B cell (primary cell): Measurements from ENCODE around the gene PPP1R12B. TPM values are rescaled to one million over a fixed set of nuclear protein-coding genes. Genes with fewer than 3 reads are reported as not detected.

ENCODE experiments used
- ATAC-seq: fragments of 200-7000 bp; cut with Tn5 transposase; one replicate; pipeline ENCODE4 v1.10.0; 2021; ENCODE audit warnings: low read depth, mild to moderate bottlenecking, moderate number of reproducible peaks, moderate library complexity
- CTCF ChIA-PET: fragments of 350-600 bp; sonication (Branson Sonifier 250); formaldehyde crosslinking; loops from one replicate; lab custom pipeline; 2021; ENCODE audit warnings: antibody characterized with exemption, inconsistent platforms; lab: Charles Lee
- POLR2A ChIA-PET: fragments of 350-600 bp; sonication (Branson Sonifier 250); formaldehyde crosslinking; loops from one replicate; lab custom pipeline; 2021; ENCODE audit warnings: antibody characterized with exemption; lab: Charles Lee
- DNase-seq: peaks from one replicate; pipeline ENCODE4 v3.0.0; 2013
- H2AFZ ChIP-seq: 2 replicates; pipeline ENCODE4 v1.6.1; 2012; ENCODE audit warnings: mild to moderate bottlenecking, low read depth, low read length; ENCODE audit not compliant: insufficient read depth, poor library complexity, severe bottlenecking
- H3K27ac ChIP-seq, 2 donors: 1 replicate in 1 of 2; 2 replicates in 1 of 2; pipeline ENCODE4 v1.5.1; 2012 to 2013; ENCODE audit warnings: low read length in 2 of 2, mild to moderate bottlenecking in 2 of 2, moderate library complexity in 1 of 2
- H3K27me3 ChIP-seq, 4 experiments: fragments of 200-600 bp in 1 of 4; sonication (generic) in 1 of 4; replicated peaks in 1 of 4; 1 replicate in 2 of 4; 2 replicates in 2 of 4; pipeline versions ENCODE4 v1.6.1 to v1.7.0; 2013 to 2016; ENCODE audit warnings: low read length in 3 of 4, mild to moderate bottlenecking in 2 of 4, mixed read lengths in 1 of 4, moderate library complexity in 1 of 4; ENCODE audit not compliant: insufficient read depth in 4 of 4, control insufficient read depth in 3 of 4; ENCODE audit errors: control extremely low read depth in 1 of 4
- H3K36me3 ChIP-seq, 2 experiments: replicated peaks in 1 of 2; 1 replicate in 1 of 2; 2 replicates in 1 of 2; pipeline versions ENCODE4 v1.6.1 to v1.7.1; 2013; ENCODE audit warnings: low read length in 1 of 2; ENCODE audit not compliant: insufficient read depth in 2 of 2, control insufficient read depth in 1 of 2; ENCODE audit errors: control extremely low read depth in 1 of 2, extremely low read depth in 1 of 2
- H3K4me1 ChIP-seq, 2 donors: fragments of 200-600 bp in 1 of 2; sonication (generic) in 1 of 2; 1 replicate in 1 of 2; 2 replicates in 1 of 2; pipeline versions ENCODE4 v1.5.1 to v1.6.1; 2013 to 2017; ENCODE audit warnings: low read length in 2 of 2; ENCODE audit not compliant: control insufficient read depth in 2 of 2, insufficient read depth in 2 of 2
- H3K4me2 ChIP-seq: replicated peaks from 2 replicates; pipeline ENCODE3; 2012; ENCODE audit warnings: mild to moderate bottlenecking, low read depth, low read length; ENCODE audit not compliant: poor library complexity, severe bottlenecking
- H3K4me3 ChIP-seq, 5 experiments: fragments of 200-600 bp in 1 of 5; sonication (generic) in 1 of 5; 1 replicate in 3 of 5; 2 replicates in 2 of 5; pipeline versions ENCODE4 v1.5.1 to v1.7.0; 2011 to 2016; ENCODE audit warnings: low read length in 4 of 5, mild to moderate bottlenecking in 4 of 5, low read depth in 2 of 5, control low read depth in 1 of 5, moderate library complexity in 1 of 5; ENCODE audit not compliant: insufficient read depth in 1 of 5; ENCODE audit errors: control extremely low read depth in 1 of 5, extremely low read depth in 1 of 5
- H3K79me2 ChIP-seq: fragments of 200-600 bp; sonication (generic); one replicate; pipeline ENCODE4 v1.6.0; 2016; ENCODE audit warnings: low read length; ENCODE audit not compliant: control insufficient read depth, insufficient read depth
- H3K9ac ChIP-seq: fragments of 200-600 bp; sonication (generic); 2 replicates; pipeline ENCODE4 v1.6.1; 2017; ENCODE audit warnings: mild to moderate bottlenecking, low read length, moderate library complexity
- H3K9me3 ChIP-seq, 3 donors: one replicate each; pipeline versions ENCODE4 v1.6.1 to v1.7.1; 2013; ENCODE audit warnings: low read length in 2 of 3; ENCODE audit not compliant: control insufficient read depth in 2 of 3, insufficient read depth in 1 of 3; ENCODE audit errors: control extremely low read depth in 1 of 3
- H4K20me1 ChIP-seq: 2 replicates; pipeline ENCODE4 v1.6.0; 2012; ENCODE audit warnings: mild to moderate bottlenecking, low read length; ENCODE audit not compliant: insufficient read depth, control insufficient read depth, poor library complexity, severe bottlenecking
- H3K27ac Mint-ChIP-seq: one replicate; pipeline ENCODE4 v1.8.0; 2021; ENCODE audit warnings: mixed read lengths
- H3K27me3 Mint-ChIP-seq: one replicate; pipeline ENCODE4 v1.8.0; 2021; ENCODE audit warnings: mixed read lengths
- H3K4me1 Mint-ChIP-seq: one replicate; pipeline ENCODE4 v1.8.0; 2021; ENCODE audit warnings: mixed read lengths
- H3K4me3 Mint-ChIP-seq: one replicate; pipeline ENCODE4 v1.8.0; 2021; ENCODE audit warnings: mixed read lengths
- H3K9me3 Mint-ChIP-seq: one replicate; pipeline ENCODE4 v1.8.0; 2022; ENCODE audit warnings: mixed read lengths; ENCODE audit not compliant: insufficient read depth
- EZH2 ChIP-seq: IDR thresholded peaks from 2 replicates; pipeline ENCODE4 v1.6.1; 2012; ENCODE audit warnings: borderline replicate concordance, low read depth, mild to moderate bottlenecking, moderate library complexity, low read length; ENCODE audit not compliant: insufficient read depth, poor library complexity, severe bottlenecking
- WGBS: methylation state at CpG from one replicate; pipeline ENCODE4 v1.1.5; 2013; ENCODE audit warnings: missing lambda C conversion rate; ENCODE audit not compliant: insufficient coverage; 5-methylcytosine and 5-hydroxymethylcytosine counted together
- intact Hi-C: fragments of 100-400 bp; cut with micrococcal nuclease; formaldehyde crosslinking; loops from one replicate; pipeline ENCODE4 v1.10.0; 2022
- polyA plus RNA-seq: library from polyadenylated mRNA; depleted of rRNA; stranded (reverse); fragments of >200 nt; gene quantifications from 2 replicates; pipeline ENCODE4 v1.2.3, GENCODE V29; 2012
- total RNA-seq, 2 donors: library from RNA; stranded (reverse); fragments of 120-200 nt in 1 of 2; gene quantifications; 1 replicate in 1 of 2; 2 replicates in 1 of 2; pipeline versions ENCODE4 v1.2.3 to v1.2.4, GENCODE V29; 2013 to 2022
- TF ChIP-seq, protein P1 (sequence below): fragments of 200-600 bp; IDR thresholded peaks from one replicate; pipeline ENCODE4 v1.8.0; 2022; ENCODE audit warnings: antibody characterized with exemption, mild to moderate bottlenecking

PPP1R12B gene
- total and polyA plus RNA-seq, 2 donors (not counting 1 experiment from before 2014, with no cell fraction given): 7.1 to 49.6 TPM

DNA sequence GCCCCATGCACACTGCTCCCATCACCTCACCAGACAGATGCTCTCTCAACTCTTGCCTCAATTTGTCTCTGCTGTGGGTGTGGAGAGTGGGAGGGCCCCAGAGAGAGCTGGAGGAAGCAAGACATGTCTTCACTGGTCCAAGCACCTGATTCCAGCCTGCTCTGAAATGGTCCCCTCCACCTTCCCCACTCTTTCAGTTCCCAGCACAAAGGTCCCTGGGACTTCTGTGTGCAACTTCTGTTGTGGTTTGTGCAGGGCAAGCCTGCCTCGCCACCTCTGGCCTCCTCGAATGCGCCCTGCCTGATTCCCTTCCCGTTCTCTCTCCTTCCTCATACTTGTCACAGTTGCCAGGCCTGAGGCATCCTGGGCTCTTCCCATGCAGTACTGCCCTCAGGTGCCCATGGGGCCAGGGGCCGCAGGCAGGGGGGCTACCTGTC is 242.5 kb downstream of the PPP1R12B start:
- Mint-ChIP-seq H3K27ac (no peak overlapping the region), H3K4me3 (no peak overlapping the region), H3K27me3 (no peaks in the 10 kb centered on the region), H3K4me1 (peaks cover 32% of the 10 kb centered on the region), H3K9me3 (no peaks in the 10 kb centered on the region)
- peaks cover 14 to 19% of the 10 kb centered on the region in 2 donors for H3K4me1 ChIP-seq
- no peak overlapping the region for H3K9ac ChIP-seq
- no peaks in the 10 kb centered on the region for H3K9me3 ChIP-seq
- no peaks in the 10 kb centered on the region for H3K27me3 ChIP-seq
- no peaks in the 10 kb centered on the region for H3K36me3 ChIP-seq
- H3K79me2 ChIP-seq: no peaks in the 10 kb centered on the region
- H3K27ac ChIP-seq: no peak overlapping the region
- H4K20me1 ChIP-seq: no peaks in the 10 kb centered on the region
- CTCF ChIA-PET: interaction anchor here (1.0 to 1.4 kb wide), 2 partner anchors 20 to 1109 kb away, joined by 3 to 5 read pairs; no protein-coding TSS in a partner anchor
- DNase-seq (no peak), ATAC-seq (no peak)
- no peak overlapping the region for H3K4me2 ChIP-seq
- H3K4me3 ChIP-seq: no peak overlapping the region
- TF ChIP-seq EZH2: no peak
- TF ChIP-seq, protein P1, sequence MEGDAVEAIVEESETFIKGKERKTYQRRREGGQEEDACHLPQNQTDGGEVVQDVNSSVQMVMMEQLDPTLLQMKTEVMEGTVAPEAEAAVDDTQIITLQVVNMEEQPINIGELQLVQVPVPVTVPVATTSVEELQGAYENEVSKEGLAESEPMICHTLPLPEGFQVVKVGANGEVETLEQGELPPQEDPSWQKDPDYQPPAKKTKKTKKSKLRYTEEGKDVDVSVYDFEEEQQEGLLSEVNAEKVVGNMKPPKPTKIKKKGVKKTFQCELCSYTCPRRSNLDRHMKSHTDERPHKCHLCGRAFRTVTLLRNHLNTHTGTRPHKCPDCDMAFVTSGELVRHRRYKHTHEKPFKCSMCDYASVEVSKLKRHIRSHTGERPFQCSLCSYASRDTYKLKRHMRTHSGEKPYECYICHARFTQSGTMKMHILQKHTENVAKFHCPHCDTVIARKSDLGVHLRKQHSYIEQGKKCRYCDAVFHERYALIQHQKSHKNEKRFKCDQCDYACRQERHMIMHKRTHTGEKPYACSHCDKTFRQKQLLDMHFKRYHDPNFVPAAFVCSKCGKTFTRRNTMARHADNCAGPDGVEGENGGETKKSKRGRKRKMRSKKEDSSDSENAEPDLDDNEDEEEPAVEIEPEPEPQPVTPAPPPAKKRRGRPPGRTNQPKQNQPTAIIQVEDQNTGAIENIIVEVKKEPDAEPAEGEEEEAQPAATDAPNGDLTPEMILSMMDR: no peak
- intact Hi-C loops: no loop called here
- 87% methylated on average over 4 of the region's 5 CpGs for WGBS
- no peak overlapping the region for H2AFZ ChIP-seq
- POLR2A ChIA-PET: no interaction called here

DNA sequence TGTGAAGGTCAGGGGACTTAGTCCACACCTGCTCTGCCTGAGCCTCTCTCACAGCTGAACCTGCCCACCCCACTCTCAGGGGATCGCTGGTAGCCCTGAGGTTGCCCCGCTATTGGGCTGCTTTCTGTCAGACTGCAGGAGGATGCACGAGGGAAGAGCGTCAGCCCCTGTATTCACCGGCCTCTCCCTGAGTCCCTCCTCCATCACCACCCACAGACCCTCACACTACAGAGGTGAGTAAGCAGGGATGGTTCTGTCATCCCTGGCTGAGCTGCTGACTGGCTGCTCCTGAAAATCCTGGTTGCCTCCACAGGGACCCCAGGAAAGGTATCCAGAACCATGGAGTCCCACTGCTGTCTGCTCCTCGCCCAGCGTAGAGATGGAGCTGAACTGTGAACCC is 243.0 kb downstream of the PPP1R12B start:
- no peak for TF ChIP-seq EZH2
- TF ChIP-seq, protein P1: no peak
- Histone ChIP-seq H3K4me3 (no peak overlapping the region), H3K9ac (no peak overlapping the region), H3K9me3 (no peaks in the 10 kb centered on the region), H2AFZ (no peak overlapping the region), H3K4me1 (peaks cover 8 to 17% of the 10 kb centered on the region in 2 donors), H4K20me1 (no peaks in the 10 kb centered on the region), H3K27me3 (no peaks in the 10 kb centered on the region), H3K27ac (no peak overlapping the region), H3K36me3 (no peaks in the 10 kb centered on the region), H3K79me2 (no peaks in the 10 kb centered on the region), H3K4me2 (no peak overlapping the region)
- DNase-seq (no peak), ATAC-seq (no peak)
- intact Hi-C loops: no loop called here
- H3K27me3 Mint-ChIP-seq: no peaks in the 10 kb centered on the region
- ChIA-PET POLR2A (no interaction called here), CTCF (no interaction called here)
- H3K27ac Mint-ChIP-seq: no peak overlapping the region
- no peaks in the 10 kb centered on the region for H3K9me3 Mint-ChIP-seq
- 86% methylated on average over 4 of the region's 7 CpGs for WGBS
- H3K4me1 Mint-ChIP-seq: peaks cover 32% of the 10 kb centered on the region
- H3K4me3 Mint-ChIP-seq: no peak overlapping the region
